HCT116 (cell line): ENCODE results near the gene TSC22D1. TPM values are rescaled to one million over a fixed set of nuclear protein-coding genes. Genes with fewer than 3 reads are reported as not detected.

Source experiments
- ATAC-seq: fragments of 200-7000 bp; cut with Tn5 transposase; 2 replicates; pipeline ENCODE4 v1.9.1; 2020; ENCODE audit warnings: mild to moderate bottlenecking, moderate library complexity
- BruUV-seq: library from RNA; stranded (reverse); fragments of 400-500 nt; replicated peaks from 2 replicates; lab custom pipeline; 2021; lab: Mats Ljungman, UMichigan
- CTCF ChIA-PET: fragments of 300-600 bp; sonication (Branson Sonifier 250); formaldehyde crosslinking; loops from one replicate; lab custom pipeline; 2021; ENCODE audit warnings: antibody characterized with exemption; lab: Charles Lee
- POLR2A ChIA-PET: fragments of 300-600, 350-600 bp; sonication (Branson Sonifier 250); formaldehyde crosslinking; loops from one replicate; lab custom pipeline; 2021; ENCODE audit warnings: antibody characterized with exemption; lab: Charles Lee
- RAD21 ChIA-PET, 2 experiments: fragments of 300-600 bp; sonication (Branson Sonifier 250); formaldehyde crosslinking; loops; one replicate each; lab custom pipeline; 2023; ENCODE audit warnings: low total read pairs in 2 of 2; ENCODE audit not compliant: uncharacterized antibody in 2 of 2, unreplicated experiment in 2 of 2, low non-redundant PET in 1 of 2; lab: Charles Lee
- DNase-seq: peaks from one replicate; pipeline ENCODE4 v3.0.0-alpha.2; 2010; ENCODE audit warnings: low read depth, low spot score
- H2AFZ ChIP-seq: fragments of 200-600 bp; shearing (Covaris generic), sonication (generic); 2 replicates; pipeline ENCODE4 v1.6.1; 2017; ENCODE audit warnings: low read depth, mixed run types, mixed read lengths, antibody characterized with exemption, low read length; ENCODE audit not compliant: poor library complexity, severe bottlenecking
- H3K27ac ChIP-seq: 2 replicates; pipeline ENCODE4 v1.5.1; 2012; ENCODE audit warnings: low read depth, low read length
- H3K27me3 ChIP-seq: fragments of 200-600 bp; sonication (generic); 2 replicates; pipeline ENCODE4 v1.6.1; 2016; ENCODE audit warnings: mixed run types, low read length, mixed read lengths; ENCODE audit not compliant: insufficient read depth
- H3K36me3 ChIP-seq, 2 experiments: fragments of 200-500 bp in 1 of 2; fragments of 200-600 bp in 1 of 2; sonication (Bioruptor generic) in 1 of 2; sonication (generic) in 1 of 2; 2 replicates each; pipeline versions ENCODE4 v1.5.1 to v1.6.1; 2014 to 2016; ENCODE audit warnings: low read length in 2 of 2, inconsistent platforms in 1 of 2, mixed read lengths in 1 of 2, mixed run types in 1 of 2; ENCODE audit not compliant: insufficient read depth in 2 of 2, control insufficient read depth in 1 of 2
- H3K4me1 ChIP-seq, 2 experiments: fragments of 200-600 bp in 1 of 2; sonication (generic) in 1 of 2; 2 replicates each; pipeline versions ENCODE4 v1.5.1 to v1.6.1; 2012 to 2017; ENCODE audit warnings: low read length in 2 of 2, inconsistent platforms in 1 of 2, mild to moderate bottlenecking in 1 of 2, mixed read lengths in 1 of 2, mixed run types in 1 of 2, moderate library complexity in 1 of 2; ENCODE audit not compliant: insufficient read depth in 2 of 2, control insufficient read depth in 1 of 2
- H3K4me2 ChIP-seq: fragments of 200-600 bp; sonication (generic); 2 replicates; pipeline ENCODE4 v1.6.1; 2017; ENCODE audit warnings: mixed run types, low read length, mixed read lengths
- H3K4me3 ChIP-seq, 2 experiments: fragments of 200-600 bp in 1 of 2; sonication (generic) in 1 of 2; replicated peaks in 1 of 2; 2 replicates each; pipeline ENCODE4 v1.5.1; 2011 to 2016; ENCODE audit warnings: low read length in 2 of 2, control low read depth in 1 of 2, low read depth in 1 of 2, mild to moderate bottlenecking in 1 of 2, mixed read lengths in 1 of 2, mixed run types in 1 of 2
- H3K79me2 ChIP-seq: fragments of 200-600 bp; sonication (generic); 2 replicates; pipeline ENCODE4 v1.6.1; 2017; ENCODE audit warnings: mild to moderate bottlenecking, mixed run types, low read length, moderate library complexity, mixed read lengths; ENCODE audit not compliant: insufficient read depth
- H3K9ac ChIP-seq: fragments of 200-600 bp; sonication (generic); 2 replicates; pipeline ENCODE4 v1.6.1; 2016; ENCODE audit warnings: low read length, mixed read lengths
- H3K9me2 ChIP-seq: fragments of 200-600 bp; sonication (generic), shearing (Covaris generic); 2 replicates; pipeline ENCODE4 v1.6.1; 2017; ENCODE audit warnings: mixed run types, mild to moderate bottlenecking, moderate library complexity; ENCODE audit not compliant: insufficient read depth
- H3K9me3 ChIP-seq, 2 experiments: fragments of 200-500 bp in 1 of 2; fragments of 200-600 bp in 1 of 2; sonication (Bioruptor generic) in 1 of 2; sonication (generic) in 1 of 2; 2 replicates each; pipeline ENCODE4 v1.6.1; 2014 to 2017; ENCODE audit warnings: low read length in 2 of 2, mixed read lengths in 2 of 2, inconsistent platforms in 1 of 2, low read depth in 1 of 2, mild to moderate bottlenecking in 1 of 2, mixed run types in 1 of 2, moderate library complexity in 1 of 2; ENCODE audit not compliant: control insufficient read depth in 1 of 2, insufficient read depth in 1 of 2
- H4K20me1 ChIP-seq: fragments of 200-600 bp; sonication (generic), shearing (Covaris generic); 2 replicates; pipeline ENCODE4 v1.6.1; 2017; ENCODE audit warnings: mixed run types, mild to moderate bottlenecking, moderate library complexity; ENCODE audit not compliant: insufficient read depth
- CBX3 ChIP-seq: IDR thresholded peaks from 2 replicates; pipeline ENCODE4 v1.6.1; 2012; ENCODE audit warnings: low read depth
- ELF1 ChIP-seq: IDR thresholded peaks from 2 replicates; pipeline ENCODE4 v1.6.1; 2012; ENCODE audit warnings: low read depth, borderline replicate concordance
- POLR2A ChIP-seq: IDR thresholded peaks from 2 replicates; pipeline ENCODE4 v1.7.0; 2011; ENCODE audit warnings: borderline replicate concordance; ENCODE audit not compliant: insufficient read depth, insufficient read length; ENCODE audit errors: extremely low read depth
- POLR2AphosphoS5 ChIP-seq: IDR thresholded peaks from 2 replicates; pipeline ENCODE4 v1.6.1; 2011; ENCODE audit warnings: mild to moderate bottlenecking, low read depth, low read length, moderate library complexity
- RAD21 ChIP-seq: IDR thresholded peaks from 2 replicates; pipeline ENCODE4 v1.6.1; 2012; ENCODE audit warnings: low read depth, mild to moderate bottlenecking
- YY1 ChIP-seq: IDR thresholded peaks from 2 replicates; pipeline ENCODE4 v1.6.1; 2011; ENCODE audit warnings: low read length, low read depth, moderate library complexity, mild to moderate bottlenecking; ENCODE audit not compliant: insufficient replicate concordance; ENCODE audit errors: extremely low read depth
- ZBTB33 ChIP-seq: IDR thresholded peaks from 2 replicates; pipeline ENCODE4 v1.6.1; 2011; ENCODE audit warnings: mild to moderate bottlenecking, low read length, moderate library complexity; ENCODE audit not compliant: insufficient replicate concordance; ENCODE audit errors: extremely low read depth
- ZNF274 ChIP-seq: fragments of 200-500 bp; sonication (Bioruptor generic); IDR thresholded peaks from 2 replicates; pipeline ENCODE4 v1.6.1; 2014; ENCODE audit warnings: mild to moderate bottlenecking, low read depth, low read length, inconsistent platforms
- intact Hi-C: fragments of 100-400 bp; cut with micrococcal nuclease; formaldehyde crosslinking; loops from 2 replicates; pipeline ENCODE4 v1.10.0; 2022
- total RNA-seq: library from RNA; stranded (reverse); gene quantifications from one replicate; pipeline ENCODE4 v1.2.1, GENCODE V29; 2021; ENCODE audit not compliant: unreplicated experiment

The TSC22D1 gene
- total RNA-seq, 1 experiment from 2014 or later, result 268 TPM

GRCh38 chr13:44497801-44498200 is 78.3 kb downstream of the TSC22D1 start:
- Histone ChIP-seq H3K4me2 (no peak overlapping the region), H2AFZ (no peak overlapping the region), H3K36me3 (no peaks in the 10 kb centered on the region), H3K9ac (no peak overlapping the region), H3K79me2 (no peaks in the 10 kb centered on the region), H3K4me3 (no peak overlapping the region), H3K27ac (no peak overlapping the region), H3K27me3 (no peaks in the 10 kb centered on the region), H3K9me3 (no peaks in the 10 kb centered on the region), H3K4me1 (no peaks in the 10 kb centered on the region), H4K20me1 (no peaks in the 10 kb centered on the region), H3K9me2 (no peaks in the 10 kb centered on the region)
- intact Hi-C loops, result no loop called here
- ChIA-PET POLR2A (no interaction called here), RAD21 (no interaction called here), CTCF (no interaction called here)
- ATAC-seq, result no peak
- no peak for TF ChIP-seq ZBTB33
- no peak for TF ChIP-seq POLR2AphosphoS5
- TF ChIP-seq POLR2A, result no peak
- no peak for TF ChIP-seq ZNF274
- no peak for TF ChIP-seq CBX3
- no peak for TF ChIP-seq ELF1
- TF ChIP-seq RAD21, result no peak
- DNase-seq, result no peak
- BruUV-seq, result no TSS peak

DNA sequence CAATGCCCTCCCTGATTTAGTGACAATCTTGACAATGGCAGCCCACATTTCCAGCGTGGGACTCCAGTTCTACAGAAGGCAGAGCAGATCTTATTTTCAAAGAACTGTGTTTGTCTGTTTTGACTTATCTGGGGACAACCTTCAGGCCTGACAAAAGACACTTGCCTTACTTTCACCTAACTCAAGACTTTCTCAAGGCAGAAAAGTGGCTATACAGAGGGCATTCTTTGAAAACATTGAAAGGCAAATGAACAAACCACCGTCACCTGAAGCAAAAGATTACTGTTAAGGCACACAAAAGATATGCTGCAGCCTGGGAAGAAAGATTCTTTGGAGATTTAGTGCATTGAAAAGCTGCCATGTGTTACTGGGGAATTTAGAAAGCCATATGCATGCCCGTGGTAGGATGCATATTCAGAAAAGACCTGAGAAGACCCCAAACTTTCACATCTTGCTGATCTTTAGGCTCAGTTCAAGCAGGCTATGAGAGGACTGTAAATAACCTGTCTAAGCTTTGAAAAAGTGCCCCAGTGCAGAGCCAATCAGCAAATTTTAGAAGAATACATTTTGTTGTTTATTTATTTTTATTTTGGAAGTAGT is 82.8 kb downstream of the TSC22D1 start:
- no peaks in the 10 kb centered on the region for H3K36me3 ChIP-seq
- H3K9ac ChIP-seq, result no peak overlapping the region
- BruUV-seq, result no TSS peak
- no peak for TF ChIP-seq YY1
- RAD21 ChIA-PET, result no interaction called here
- H3K27ac ChIP-seq, result no peak overlapping the region
- H3K27me3 ChIP-seq, result no peaks in the 10 kb centered on the region
- H3K4me2 ChIP-seq, result no peak overlapping the region
- H4K20me1 ChIP-seq, result no peaks in the 10 kb centered on the region
- H2AFZ ChIP-seq, result no peak overlapping the region
- no peak overlapping the region for H3K4me3 ChIP-seq
- POLR2A ChIA-PET, result no interaction called here
- DNase-seq, result no peak
- peaks cover 5% of the 10 kb centered on the region; the same call in 1 of the 2 replicates for H3K9me2 ChIP-seq
- no peaks in the 10 kb centered on the region for H3K4me1 ChIP-seq
- no peak for ATAC-seq
- no peaks in the 10 kb centered on the region for H3K79me2 ChIP-seq
- H3K9me3 ChIP-seq, result no peaks in the 10 kb centered on the region
- CTCF ChIA-PET, result no interaction called here
- intact Hi-C loops, result no loop called here
